NCI-H446 (cell line): Measurements from ENCODE around the gene ARRDC5.
"Not testable (repeated sequence)": the region's sequence is repeated elsewhere in the genome, so short reads cannot be mapped to it uniquely, and the experiment has no call there.

Experiments
- DNase-seq, 2 experiments: peaks; one replicate each; lab custom pipeline; 2025; lab: John Stamatoyannopoulos, UW

ARRDC5 gene

DNA sequence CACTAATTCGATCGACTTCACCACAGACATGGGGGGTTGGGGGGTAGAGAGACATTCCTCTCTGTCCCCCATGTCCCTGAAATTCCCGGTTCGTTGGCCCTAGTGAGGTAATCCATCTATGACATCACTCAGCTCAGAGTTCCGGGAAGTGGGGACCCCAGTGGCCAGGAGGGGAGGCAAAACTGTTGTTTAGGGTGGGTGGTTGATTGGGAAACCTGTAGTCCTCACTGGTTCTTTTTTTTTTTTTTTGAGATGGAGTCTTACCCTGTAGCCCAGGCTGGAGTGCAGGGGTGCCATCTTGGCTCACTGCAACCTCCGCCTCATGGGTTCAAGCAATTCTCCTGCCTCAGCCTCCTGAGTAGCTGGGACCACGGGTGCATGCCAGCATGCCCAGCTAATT is at the start of gene ARRDC5:
ARRDC5 (minus strand) TSS at position 101 of the 400 bp plus-strand sequence; CDS start at position 30, 71 bp downstream.
- DNase-seq = no peak

GRCh38 chr19:4951656-4952055 is 49.0 kb upstream of the ARRDC5 start:
- no peak for DNase-seq

DNA sequence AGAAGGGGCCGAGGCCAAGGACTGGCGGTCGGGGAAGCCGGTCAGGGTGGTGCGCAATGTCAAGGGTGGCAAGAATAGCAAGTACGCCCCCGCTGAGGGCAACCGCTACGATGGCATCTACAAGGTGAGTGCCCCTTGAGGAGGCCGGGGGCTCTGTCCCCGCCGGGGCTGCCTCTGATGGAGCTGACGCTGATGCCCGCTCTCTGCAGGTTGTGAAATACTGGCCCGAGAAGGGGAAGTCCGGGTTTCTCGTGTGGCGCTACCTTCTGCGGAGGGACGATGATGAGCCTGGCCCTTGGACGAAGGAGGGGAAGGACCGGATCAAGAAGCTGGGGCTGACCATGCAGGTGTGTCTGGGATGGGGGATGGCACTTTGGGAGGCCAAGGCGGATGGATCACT is 48.0 kb upstream of the ARRDC5 start:
- not testable (repeated sequence) for DNase-seq

DNA sequence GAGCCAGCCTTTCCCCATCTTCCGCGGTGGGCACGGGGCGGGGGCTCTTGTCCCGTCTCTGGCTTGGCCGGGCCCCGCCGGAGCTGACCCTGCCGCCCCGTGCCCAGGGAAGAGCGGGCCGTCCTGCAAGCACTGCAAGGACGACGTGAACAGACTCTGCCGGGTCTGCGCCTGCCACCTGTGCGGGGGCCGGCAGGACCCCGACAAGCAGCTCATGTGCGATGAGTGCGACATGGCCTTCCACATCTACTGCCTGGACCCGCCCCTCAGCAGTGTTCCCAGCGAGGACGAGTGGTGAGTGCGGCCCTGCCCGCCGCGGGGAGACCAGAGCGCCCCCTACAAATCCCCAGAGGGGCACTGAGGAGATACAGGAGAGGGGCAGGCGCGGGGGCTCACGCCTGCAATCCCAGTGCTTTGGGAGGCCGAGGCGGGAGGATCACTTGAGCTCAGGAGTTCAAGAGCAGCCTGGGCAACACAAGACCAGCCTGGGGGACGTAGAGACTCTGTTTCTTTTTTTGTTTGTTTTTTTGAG is 39.0 kb upstream of the ARRDC5 start:
- not testable (repeated sequence) for DNase-seq

DNA sequence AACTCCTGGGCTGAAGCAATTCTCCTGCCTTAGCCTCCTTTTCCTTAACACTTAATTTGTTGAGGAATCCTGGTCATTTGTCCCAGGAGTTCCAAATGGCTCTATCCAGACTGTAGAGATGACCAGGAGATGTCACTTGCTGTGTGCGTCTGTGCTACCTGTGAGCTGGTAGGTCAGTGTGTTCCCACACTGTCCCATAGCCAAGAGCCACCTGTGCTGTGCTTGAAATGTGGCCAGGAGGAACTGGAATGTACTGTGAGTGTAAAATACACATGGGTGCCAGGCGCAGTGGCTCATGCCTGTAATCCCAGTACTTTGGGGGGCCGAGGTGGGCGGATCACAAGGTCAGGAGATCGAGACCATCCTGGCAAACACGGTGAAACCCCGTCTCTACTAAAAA is 36.8 kb upstream of the ARRDC5 start:
- no peak for DNase-seq

DNA sequence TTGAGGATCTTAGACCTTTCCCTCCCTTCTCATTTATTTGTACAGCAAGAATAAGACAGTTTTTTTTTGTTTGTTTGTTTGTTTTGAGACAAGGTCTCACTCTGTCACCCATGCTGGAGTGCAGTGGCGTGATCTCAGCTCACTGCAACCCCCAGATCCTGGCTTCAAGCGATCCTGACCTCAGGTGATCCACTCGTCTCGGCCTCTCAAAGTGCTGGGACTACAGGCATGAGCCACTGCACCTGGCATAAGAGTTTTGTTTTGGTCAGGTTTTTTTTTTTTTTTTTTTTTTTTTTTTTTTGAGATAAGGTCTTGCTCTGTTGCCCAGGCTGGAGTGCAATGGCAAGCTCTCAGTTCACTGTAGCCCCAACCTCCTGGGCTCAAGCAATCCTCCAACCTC is 35.8 kb upstream of the ARRDC5 start:
- not testable (repeated sequence) for DNase-seq

DNA sequence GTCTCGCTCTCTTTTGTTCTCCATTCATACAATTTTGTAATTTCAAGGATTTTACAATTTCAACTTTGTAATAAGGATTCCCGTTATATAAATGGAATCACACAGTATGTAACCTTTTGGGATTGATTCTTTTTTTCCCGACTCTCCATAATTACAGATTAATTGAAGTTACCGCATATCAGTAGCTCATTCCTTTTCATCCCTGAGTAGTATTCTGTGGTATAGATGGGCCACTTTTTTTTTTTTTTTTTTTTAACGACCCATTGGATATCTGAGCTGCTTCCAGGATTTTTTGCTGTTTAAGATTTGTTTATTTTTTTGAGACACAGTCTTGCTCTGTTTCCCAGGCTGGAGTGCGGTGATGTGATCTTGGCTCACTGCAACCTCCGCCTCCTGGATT is 34.4 kb upstream of the ARRDC5 start:
- no peak for DNase-seq

DNA sequence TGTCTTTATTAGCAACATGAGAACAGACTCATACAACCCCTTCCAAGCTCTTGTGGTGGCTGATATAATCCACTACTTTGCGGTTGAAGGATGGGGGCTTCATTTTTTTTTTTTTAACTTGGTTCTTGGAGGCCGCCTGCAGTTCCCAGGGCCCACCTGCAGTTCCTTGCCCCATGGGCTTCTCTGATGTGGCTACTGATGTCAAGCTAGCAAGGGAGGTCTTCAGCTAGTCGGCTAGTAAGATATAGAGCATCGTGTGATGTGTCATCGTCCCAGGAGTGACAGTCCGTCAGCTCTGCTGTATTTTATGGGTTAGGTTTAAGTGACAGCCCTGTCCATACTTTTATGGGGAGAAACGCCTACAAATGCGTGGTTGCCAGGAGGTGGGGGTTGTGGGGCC is 32.7 kb upstream of the ARRDC5 start:
- no peak for DNase-seq

DNA sequence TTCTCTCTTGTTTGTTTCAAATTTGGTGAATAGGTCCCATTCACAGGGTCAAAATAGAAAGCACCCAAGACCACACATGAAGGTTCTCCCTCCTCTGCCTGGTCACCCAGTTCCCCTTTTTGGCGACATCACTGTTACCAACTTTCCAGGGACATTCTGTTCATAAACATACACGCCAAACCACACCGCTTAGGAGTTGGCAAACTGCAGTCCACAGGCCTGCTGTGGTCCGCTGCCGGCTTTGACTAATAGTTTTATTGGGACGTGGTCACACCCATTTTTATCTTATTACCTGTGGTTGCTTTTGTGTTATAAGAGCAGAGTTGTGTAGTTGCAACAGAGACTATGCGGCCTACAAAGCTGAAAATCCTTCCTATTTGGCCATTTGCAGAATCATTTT is 30.8 kb upstream of the ARRDC5 start:
- DNase-seq = no peak

GRCh38 chr19:4932711-4933110 is 30.0 kb upstream of the ARRDC5 start:
- no peak for DNase-seq

DNA sequence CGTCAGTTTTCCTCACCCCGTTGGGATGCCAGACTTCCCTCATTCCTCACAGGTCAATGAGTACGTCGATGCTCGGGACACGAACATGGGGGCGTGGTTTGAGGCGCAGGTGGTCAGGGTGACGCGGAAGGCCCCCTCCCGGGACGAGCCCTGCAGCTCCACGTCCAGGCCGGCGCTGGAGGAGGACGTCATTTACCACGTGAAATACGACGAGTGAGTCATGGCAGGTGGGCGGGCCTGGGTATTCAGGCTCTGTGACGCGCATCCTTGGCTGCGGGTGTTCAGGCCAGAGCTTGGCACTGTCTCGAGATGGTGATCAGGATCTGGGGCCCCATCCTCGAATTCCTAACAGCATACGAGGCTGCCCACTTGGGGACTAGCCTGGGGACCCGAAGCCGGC is 28.0 kb upstream of the ARRDC5 start:
- DNase-seq = no peak

GRCh38 chr19:4929186-4929585 is 26.5 kb upstream of the ARRDC5 start:
- DNase-seq = no peak

DNA sequence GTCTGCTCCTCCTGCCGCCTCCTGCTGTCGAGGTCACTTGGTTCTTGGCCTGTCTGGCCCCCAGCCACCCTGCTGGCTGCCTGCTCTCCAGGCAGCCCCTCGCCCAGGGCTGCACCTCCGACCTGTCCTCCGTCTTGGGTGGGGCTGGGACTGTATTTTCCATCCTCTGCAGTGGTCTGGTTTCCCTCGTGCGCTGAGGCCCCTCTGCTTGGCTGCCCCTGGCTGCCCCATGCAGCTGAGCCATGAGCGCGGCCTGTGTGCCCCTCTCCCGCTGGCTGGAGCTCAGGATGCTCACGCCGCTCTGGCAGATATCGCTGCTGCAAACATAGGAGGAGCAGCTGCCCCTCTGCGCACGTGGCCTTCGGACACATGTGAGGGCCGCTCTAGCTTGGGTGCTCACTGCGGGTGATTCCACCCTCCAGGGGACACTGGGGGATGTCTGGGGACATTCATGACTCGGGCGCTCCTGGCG is 20.6 kb upstream of the ARRDC5 start:
- DNase-seq = no peak

DNA sequence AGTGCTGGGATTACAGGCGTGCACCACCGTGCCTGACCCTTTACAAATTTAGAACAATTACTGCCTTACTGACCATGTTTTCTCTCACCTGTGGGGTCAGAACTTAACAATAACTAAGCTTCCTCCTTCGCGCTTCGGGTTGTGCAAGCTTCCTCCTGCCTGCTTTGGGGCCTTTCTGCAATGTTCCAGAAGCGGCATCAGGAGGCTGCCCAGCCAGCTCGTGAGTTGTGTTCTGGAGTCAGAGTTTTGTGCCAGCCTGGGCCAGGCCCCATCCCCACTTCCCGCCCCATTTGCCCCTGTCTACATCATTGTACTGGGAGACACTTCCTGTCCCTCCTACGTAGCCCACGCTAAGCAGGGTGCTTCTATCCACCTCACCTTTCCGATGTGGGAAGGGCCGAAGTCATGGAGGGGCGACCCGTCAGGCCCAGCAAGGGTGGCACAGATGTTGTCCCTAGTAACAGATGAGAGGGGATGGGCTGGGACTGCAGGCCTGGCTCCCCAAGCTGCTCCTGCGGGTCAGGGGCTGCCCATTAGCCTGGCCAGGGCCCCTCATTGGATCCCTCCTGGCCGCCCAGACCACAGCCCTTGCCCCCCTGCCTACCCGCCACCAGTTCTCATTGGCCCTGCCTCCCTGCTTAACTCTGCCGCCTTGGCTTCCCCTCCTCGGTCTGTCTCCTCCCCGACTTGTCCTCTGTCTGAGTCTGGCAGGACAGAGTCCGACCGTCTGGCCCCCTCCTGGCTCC is 20.0 kb upstream of the ARRDC5 start:
- no peak for DNase-seq

DNA sequence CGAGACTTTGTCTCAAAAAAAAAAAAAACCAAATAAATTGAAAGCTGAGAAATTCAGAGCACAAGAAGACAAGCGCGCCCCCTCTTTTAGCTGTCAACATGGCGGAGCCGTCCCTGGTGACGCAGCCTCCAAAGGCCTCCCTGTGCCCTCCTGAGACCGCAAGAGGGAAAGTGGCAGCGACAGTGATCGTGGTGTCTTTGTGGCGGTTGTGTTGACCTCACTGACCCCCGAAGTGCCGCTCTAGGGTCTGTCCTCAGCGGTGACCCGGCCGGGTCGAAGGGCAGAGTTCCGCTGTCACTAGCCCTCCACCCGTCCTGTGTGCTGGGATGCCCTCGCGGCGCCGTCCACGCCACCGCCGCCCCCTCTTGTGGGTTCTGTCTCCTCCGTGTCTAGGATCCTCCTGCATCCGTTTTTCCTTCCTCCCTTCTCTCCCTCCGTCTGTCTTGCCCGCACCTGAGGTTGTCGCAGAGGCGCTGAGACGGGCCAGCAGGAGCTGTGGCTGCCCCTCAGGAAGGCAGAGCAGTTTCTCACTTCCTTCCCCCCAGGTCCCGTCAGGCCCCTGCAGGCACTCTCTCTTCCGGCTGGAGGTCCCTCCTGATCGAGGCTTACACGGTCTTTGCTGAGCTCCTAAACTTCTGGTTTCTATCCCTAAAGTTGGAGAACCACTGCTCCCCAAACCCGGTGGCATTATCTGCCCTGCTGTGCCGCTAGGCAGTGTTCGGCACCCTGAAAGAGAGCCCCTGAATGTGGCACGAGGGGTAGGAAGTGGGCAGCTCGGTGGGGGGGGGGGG is 13.8 kb upstream of the ARRDC5 start:
- DNase-seq = no peak

GRCh38 chr19:4914736-4915501 is 12.2 kb upstream of the ARRDC5 start:
- no peak for DNase-seq

- no peak for DNase-seq
Measured at GRCh38 chr19:4913996-4914735, 11.5 kb upstream of the ARRDC5 start.

DNA sequence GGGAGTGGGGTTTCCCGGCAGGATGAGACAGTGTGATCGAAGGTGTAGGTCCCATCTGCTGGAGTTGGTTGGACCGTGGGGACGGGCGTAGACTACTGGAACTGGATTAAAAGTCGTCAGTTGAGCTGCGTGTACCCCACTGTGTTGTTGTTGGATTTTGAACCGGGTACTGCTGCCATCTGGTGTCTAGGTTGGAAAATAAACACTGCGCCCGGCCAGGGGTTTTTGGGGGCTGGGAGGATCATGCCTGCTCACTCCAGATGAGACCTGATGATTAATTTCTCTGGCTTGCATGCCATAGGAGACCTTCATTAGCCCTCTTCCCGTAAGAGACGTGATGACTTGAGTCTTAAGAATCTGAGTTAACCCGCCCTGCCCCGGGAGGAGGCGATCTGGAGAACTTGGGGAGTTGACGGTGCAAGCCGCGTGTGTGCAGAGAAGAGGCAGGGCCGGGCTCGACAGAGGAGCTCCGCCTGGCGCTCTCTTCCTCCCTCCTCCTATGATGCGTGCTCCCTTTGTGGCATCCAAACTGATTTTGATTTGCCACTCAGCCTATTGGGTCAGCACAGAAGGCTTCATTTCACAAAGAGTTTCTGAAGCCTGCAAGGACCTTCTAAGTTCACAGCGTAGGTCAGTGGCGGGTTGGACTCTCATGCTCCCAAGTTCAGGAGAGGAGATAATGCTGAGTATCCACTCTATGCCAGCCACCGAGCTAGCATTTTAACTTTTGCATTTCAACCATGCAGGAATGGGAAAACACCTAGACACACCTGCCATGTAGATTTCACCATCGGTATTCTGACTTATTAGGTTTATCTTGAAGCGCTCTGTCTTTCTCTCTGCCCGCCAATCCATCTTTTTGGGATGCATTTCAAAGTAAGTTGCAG is 9.3 kb upstream of the ARRDC5 start:
- peak in 1 of 2 experiments; percentile 61 for DNase-seq

- no peak for DNase-seq
Measured at GRCh38 chr19:4911314-4911713, 8.6 kb upstream of the ARRDC5 start.

DNA sequence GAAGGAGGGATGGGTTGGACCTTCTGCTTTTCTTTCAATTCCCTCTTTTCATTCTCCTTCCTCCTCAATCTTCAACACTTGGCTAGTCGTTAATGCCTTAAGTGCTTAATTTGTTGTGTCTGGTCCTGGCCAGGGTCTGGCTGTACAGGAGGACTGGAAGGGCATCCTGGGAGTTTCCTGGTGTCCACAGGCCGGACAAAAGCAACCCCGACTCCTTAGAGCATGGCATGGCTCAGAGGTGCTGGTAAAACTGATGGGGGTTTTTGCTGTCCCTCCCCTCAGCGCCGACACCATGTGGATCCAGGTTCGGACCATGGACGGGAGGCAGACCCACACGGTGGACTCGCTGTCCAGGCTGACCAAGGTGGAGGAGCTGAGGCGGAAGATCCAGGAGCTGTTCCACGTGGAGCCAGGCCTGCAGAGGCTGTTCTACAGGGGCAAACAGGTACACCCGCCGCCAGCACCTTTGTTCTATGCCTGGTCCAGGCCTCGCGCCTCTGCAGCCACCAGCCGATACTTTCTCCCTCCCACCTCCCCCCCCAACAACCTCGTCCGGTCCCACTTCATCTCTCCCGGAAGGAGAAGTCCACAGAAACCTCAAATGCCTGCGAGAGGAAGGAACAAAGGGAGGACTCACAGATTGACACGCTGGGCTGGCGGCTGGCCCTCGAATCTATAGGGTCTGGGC is 8.0 kb upstream of the ARRDC5 start:
- no peak for DNase-seq
